Measurements from ENCODE around the gene STOML1. TPM values are rescaled to one million over a fixed set of nuclear protein-coding genes. Genes with fewer than 3 reads are reported as not detected.

STOML1 gene
- total RNA-seq, 1 donor from 2014 or later: 10.6 TPM

DNA sequence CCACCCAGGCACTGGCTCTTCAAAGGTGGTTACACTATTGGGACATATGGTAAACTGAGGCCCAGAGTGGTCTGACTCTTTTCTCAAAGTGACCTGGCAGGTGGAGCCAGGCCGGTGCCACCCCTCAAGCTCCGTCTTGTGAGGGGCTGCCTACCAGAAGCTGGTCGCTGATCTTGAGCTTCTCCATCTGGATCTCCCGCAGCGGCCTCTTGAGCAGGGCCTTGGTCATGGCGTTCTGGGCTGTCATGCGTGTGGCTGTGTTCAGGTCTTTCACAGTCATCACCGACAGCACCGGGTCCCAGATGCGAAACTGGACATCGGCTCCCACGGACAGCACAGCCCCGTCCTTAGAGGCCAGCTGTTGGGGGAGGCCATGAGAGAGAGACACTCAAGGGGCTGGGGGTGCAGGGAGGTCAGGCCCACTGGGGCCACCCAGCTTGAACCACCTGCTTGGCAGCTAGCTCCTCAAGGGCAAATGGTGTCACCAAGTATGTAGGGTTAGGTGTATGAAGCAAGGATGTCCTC is 3.6 kb downstream of the STOML1 start:
- no peaks in the 10 kb centered on the region for H3K27me3 Mint-ChIP-seq
- peaks cover 58% of the 10 kb centered on the region for H3K4me1 Mint-ChIP-seq
- peaks cover 12% of the 10 kb centered on the region for H3K36me3 Mint-ChIP-seq (ENCODE audit: low read depth)
- H3K4me3 Mint-ChIP-seq: no peak overlapping the region
- intact Hi-C loops (cut with micrococcal nuclease): no loop called here
- DNase-seq: no peak
- no peak overlapping the region for H3K27ac Mint-ChIP-seq
- H3K9me3 Mint-ChIP-seq: no peaks in the 10 kb centered on the region

DNA sequence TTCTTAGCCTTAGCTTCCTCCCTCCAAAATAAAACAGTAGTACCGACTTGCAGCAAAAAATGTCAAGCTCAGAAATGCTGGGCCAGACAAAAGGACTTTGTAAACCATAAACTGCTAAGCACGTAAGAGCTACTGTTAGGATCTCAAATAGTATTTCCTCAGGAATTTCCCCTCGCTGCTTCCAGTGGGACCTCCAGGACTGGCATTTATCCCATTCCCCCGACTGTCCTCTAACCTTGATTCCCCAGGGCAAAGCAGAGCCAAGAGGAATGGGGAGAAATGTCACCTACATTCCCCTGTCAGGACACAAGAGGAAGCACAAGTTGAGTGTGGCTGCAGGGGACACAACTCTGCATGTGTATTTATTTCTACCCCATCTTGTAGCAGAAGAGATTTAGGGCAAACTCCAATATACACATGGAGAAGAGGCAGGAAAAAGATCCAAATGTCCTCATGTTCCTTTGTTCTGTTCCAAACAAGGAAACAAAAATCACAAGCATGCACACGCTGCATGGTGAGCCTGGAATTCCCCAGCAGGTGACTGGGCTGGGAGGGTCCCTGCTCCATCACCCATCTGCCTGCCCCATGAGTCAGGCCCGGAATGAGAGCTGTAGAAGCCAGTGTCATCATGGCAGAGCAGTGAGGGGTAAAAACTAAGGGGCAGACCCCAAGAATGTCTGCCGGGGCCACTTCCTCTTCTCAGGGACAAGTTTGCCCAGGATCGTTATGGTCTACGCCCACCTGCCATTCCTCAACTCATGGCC is 4.2 kb downstream of the STOML1 start:
- intact Hi-C loops (cut with micrococcal nuclease): no loop called here
- Mint-ChIP-seq H3K4me3 (no peak overlapping the region), H3K27ac (no peak overlapping the region), H3K4me1 (peaks cover 57% of the 10 kb centered on the region), H3K27me3 (no peaks in the 10 kb centered on the region), H3K36me3 (ENCODE audit: low read depth) (peaks cover 12% of the 10 kb centered on the region), H3K9me3 (no peaks in the 10 kb centered on the region)
- DNase-seq: no peak

DNA sequence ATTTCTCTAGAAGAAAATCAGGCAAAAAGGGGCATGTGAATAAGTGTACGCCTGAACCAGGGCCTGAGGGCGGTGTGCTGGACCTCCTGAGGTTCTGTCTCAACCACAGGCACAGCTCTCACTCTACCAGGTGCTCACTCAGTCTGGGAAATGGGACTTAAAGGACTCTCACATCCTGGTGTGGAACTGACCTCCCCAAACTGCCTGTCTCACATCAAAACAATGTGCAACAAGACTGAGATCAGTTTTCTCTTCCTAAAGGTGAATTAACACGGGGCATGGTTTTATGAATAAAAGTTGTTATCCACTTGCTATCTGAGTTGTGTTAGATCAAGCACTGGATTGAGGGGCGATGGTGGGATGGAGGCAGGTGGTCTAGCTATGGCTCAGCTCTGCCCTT is 4.8 kb downstream of the STOML1 start:
- Mint-ChIP-seq H3K27ac (no peak overlapping the region), H3K36me3 (ENCODE audit: low read depth) (peaks cover 12% of the 10 kb centered on the region), H3K9me3 (no peaks in the 10 kb centered on the region), H3K4me3 (no peak overlapping the region), H3K27me3 (no peaks in the 10 kb centered on the region), H3K4me1 (peaks cover 56% of the 10 kb centered on the region)
- intact Hi-C loops (cut with micrococcal nuclease): no loop called here
- DNase-seq: no peak

DNA sequence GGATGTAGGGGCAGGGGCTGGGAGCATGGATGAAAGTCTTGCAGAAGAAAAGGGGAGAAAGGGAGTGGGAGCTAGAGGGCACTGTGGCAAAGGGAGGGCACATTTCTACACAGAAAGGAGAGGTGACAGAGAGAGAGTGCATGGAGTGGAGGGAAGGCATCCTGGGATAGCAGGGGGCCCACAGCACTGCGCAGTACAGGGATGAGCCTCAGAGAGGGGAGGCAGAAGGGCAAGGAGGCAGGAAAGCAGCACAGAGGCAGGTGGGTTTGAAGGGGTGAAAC is 5.4 kb downstream of the STOML1 start:
- intact Hi-C loops (cut with micrococcal nuclease): no loop called here
- peaks cover 61% of the 10 kb centered on the region for H3K4me1 Mint-ChIP-seq
- peaks cover 12% of the 10 kb centered on the region for H3K36me3 Mint-ChIP-seq (ENCODE audit: low read depth)
- no peak overlapping the region for H3K4me3 Mint-ChIP-seq
- no peaks in the 10 kb centered on the region for H3K27me3 Mint-ChIP-seq
- H3K27ac Mint-ChIP-seq: peak overlapping the region; percentile 5
- no peaks in the 10 kb centered on the region for H3K9me3 Mint-ChIP-seq
- DNase-seq: no peak

DNA sequence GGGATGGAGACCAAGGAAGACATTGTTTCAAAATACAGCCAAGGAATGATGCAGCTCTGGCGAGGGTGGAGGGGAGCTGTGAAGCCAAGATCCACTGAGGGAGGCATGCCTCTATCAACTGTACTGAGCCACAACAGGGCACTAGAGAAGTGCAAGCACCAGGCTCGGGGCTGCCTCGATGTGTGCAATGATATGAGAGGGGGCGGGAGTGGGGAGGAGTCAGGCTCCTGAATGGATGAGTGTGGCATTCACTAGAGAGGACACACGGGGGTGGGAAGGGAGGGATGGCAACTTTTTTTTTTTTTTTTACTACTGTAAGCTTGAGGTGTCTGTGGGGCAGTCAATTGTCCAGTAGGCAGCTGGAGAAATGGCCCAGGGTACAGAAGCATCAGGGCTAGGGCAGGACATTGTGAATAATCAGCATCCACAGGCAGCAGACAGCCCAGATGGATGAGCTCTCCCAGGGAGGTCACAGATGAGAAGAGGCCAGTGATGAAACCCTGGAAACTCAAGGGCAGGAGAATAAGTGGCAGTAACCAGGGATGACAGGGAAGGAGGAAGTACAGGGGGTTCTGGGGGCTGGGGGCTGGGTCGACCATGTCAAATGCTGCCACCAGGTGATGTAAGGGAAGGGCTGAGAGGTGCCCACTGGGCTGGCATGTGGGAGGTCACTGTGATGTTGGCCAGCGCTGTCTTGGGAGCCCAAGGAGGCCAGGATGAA is 5.9 kb downstream of the STOML1 start:
- peaks cover 63% of the 10 kb centered on the region for H3K4me1 Mint-ChIP-seq
- intact Hi-C loops (cut with micrococcal nuclease): no loop called here
- H3K9me3 Mint-ChIP-seq: no peaks in the 10 kb centered on the region
- H3K27ac Mint-ChIP-seq: peak overlapping the region; percentile 18
- H3K4me3 Mint-ChIP-seq: no peak overlapping the region
- DNase-seq: no peak
- H3K36me3 Mint-ChIP-seq (ENCODE audit: low read depth): peaks cover 12% of the 10 kb centered on the region
- H3K27me3 Mint-ChIP-seq: no peaks in the 10 kb centered on the region

DNA sequence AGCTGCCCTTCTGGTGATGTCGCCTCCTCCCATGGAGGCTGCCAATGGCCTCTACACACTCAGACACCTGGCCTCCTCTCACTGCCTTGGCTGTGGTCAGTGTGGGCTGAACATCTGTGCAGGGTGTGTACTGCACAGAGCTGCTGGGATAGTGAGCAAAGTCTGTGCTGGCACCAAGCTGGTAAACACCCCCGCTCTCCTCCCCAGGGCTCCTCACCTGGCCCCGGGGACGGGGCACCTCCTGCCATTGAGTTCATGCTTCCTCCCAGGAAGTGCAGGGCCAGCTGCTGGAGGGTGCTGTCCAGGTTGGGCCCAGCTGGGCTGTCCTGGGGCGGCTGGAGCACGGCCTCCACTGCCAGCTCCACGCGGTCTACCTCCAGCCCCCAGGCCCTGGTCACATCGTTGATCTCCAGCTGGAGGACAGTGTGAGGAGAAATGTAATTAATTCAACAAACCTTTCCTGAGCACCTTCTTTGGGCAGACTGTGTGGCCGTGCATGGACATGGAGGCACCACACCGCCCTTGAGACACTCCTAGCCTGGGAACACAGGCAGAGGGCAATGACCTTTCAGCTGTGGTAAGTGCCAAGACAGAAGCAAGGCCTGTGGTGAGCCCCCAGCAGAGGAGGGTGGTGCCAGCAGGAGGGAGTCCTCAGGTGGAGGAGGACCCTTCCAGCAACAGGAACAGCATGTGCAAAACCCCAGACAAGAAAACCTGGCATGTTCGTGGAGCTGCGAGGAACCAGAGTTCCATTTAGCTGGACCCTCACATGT is 6.8 kb downstream of the STOML1 start:
- no peaks in the 10 kb centered on the region for H3K27me3 Mint-ChIP-seq
- peaks cover 10% of the 10 kb centered on the region for H3K36me3 Mint-ChIP-seq (ENCODE audit: low read depth)
- H3K4me1 Mint-ChIP-seq: peaks cover 63% of the 10 kb centered on the region
- peak overlapping the region; percentile 82 for H3K27ac Mint-ChIP-seq
- DNase-seq: no peak
- no peaks in the 10 kb centered on the region for H3K9me3 Mint-ChIP-seq
- intact Hi-C loops (cut with micrococcal nuclease): no loop called here
- no peak overlapping the region for H3K4me3 Mint-ChIP-seq

DNA sequence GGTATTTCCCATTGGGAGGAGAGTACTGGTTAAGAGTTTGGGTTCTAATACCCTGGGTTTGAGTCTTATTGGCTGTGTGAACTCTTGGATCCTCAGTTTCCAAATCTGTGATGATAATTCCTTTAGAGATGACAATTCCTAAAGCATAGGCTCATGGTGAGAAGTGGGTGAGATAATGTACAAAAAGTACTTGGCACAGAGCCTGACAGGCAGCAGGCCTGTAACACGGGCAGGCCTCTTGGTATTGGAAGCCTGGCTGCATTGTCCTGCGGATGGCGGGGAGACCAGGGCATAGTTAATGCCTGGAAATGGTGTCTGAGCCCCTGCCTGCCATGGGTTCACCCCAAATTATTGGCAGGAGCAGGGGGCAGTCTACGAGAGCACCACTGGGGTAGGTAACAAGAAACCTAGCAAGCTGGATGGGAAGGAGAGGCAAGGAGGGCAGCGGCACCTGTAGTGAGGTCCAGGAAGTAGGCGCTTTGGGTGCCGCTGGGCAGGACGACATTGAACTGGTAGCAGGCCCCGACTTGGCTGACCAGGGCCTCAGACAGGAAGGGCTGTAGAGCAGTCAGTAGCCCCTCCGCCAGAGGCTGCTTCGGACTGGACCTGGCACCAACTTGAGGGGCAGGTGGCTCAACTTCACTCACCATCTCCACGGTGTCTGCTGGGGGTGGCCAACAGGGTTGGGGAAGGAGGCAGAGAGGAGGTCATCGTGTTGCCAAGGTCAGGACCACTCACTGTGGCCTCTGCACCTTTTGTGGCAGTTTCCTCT is 7.7 kb downstream of the STOML1 start:
- H3K4me1 Mint-ChIP-seq: peaks cover 60% of the 10 kb centered on the region
- intact Hi-C loops (cut with micrococcal nuclease): no loop called here
- H3K9me3 Mint-ChIP-seq: no peaks in the 10 kb centered on the region
- no peaks in the 10 kb centered on the region for H3K27me3 Mint-ChIP-seq
- H3K27ac Mint-ChIP-seq: peak overlapping the region; percentile 82
- peaks cover 10% of the 10 kb centered on the region for H3K36me3 Mint-ChIP-seq (ENCODE audit: low read depth)
- H3K4me3 Mint-ChIP-seq: no peak overlapping the region
- no peak for DNase-seq

DNA sequence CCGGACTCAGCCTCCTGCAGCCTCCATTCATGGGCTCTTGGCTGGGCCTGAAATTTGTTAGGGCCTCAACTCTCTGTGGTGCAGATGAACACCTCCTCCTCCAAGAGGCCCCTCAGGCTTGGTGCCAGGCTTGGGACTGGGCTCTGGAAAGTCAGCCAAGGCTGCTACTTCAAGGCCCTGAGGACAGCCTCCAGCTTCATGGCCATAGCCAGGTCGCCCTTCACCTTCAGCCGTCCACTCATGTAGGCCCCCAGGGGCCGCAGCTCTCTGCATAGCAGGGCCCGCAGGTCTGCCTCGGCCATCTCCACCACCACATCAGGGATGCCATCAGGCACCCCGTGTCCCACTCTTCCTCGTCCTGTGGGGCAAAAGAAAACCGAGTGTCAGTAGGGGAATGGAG is 8.3 kb downstream of the STOML1 start:
- no peak for DNase-seq
- Mint-ChIP-seq H3K4me1 (peaks cover 59% of the 10 kb centered on the region), H3K36me3 (ENCODE audit: low read depth) (peaks cover 10% of the 10 kb centered on the region), H3K27me3 (no peaks in the 10 kb centered on the region), H3K9me3 (no peaks in the 10 kb centered on the region), H3K27ac (peak overlapping the region; percentile 82), H3K4me3 (no peak overlapping the region)
- intact Hi-C loops (cut with micrococcal nuclease): no loop called here

DNA sequence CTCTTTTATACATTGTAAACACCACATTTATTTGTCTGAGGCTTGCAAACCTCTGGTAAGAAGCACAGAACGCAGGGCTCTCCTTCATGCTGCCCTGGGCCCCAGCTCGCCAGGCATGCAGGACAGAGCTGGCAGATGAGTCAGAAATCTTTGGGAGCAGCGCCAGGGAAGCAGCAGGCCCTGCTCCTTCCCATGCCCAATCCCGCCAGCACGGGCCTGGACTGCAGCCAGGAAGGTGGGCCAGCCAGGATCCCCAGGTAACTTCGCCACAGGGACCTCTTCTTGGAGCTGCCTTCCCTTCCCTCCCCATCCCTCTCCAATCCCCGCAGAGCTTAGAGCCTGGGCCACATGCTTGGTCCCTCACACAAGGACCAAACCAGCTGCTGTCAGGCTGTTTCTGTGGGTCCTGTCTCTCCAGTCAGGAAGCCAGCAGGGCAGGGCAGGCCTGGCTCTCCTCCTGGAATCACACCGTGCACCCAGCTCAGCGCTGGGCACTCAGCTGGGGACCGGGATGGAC is 8.8 kb downstream of the STOML1 start:
- Mint-ChIP-seq H3K4me3 (no peak overlapping the region), H3K27ac (peak overlapping the region; percentile 83), H3K4me1 (peaks cover 59% of the 10 kb centered on the region), H3K27me3 (peaks cover 1% of the 10 kb centered on the region), H3K36me3 (ENCODE audit: low read depth) (peaks cover 10% of the 10 kb centered on the region), H3K9me3 (no peaks in the 10 kb centered on the region)
- intact Hi-C loops (cut with micrococcal nuclease): no loop called here
- DNase-seq: no peak

DNA sequence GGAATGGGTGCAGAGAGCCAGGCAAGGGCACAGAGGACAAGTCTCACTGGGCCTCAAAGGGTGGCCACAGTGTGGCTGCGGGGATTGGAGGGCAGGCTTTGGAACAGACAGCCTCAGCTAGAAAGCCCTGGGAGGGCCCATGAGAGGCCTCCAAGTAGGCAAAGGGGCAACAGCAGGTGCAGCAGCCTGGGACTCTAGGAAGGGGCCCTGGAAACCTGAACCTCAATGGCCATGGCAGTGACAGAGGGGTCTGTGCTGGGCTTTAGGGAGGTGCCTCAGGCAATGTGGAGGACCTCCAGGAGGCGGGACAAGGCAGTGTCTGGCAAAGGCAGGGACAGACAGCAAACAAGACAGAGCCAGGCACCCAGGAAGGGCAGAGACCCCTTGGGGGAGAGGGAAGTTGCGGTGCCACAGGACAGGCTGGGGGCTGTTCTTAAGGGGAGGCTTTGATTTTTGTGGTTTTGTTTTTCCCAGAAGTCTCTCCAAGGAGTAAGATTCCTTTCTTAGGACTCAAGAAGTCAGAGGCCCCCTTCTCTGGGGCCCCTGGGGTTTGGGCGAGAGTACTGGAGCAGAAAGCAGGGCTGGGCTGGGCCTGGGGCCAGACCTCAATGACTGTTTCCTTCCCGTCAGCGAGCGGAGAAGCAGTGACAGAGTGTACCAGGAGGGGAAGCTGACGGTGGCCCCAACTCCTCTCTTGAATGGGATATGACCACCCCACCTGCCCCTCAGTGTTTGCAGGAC is 9.7 kb downstream of the STOML1 start:
- Mint-ChIP-seq H3K9me3 (no peaks in the 10 kb centered on the region), H3K27ac (peak overlapping the region; percentile 83), H3K4me1 (peaks cover 54% of the 10 kb centered on the region), H3K4me3 (peak overlapping the region; percentile 71), H3K27me3 (peaks cover 1% of the 10 kb centered on the region), H3K36me3 (ENCODE audit: low read depth) (peaks cover 10% of the 10 kb centered on the region)
- DNase-seq: peak; percentile 78
- intact Hi-C loops (cut with micrococcal nuclease): loop anchor here (1.0 kb wide), 1 partner anchor 10 kb away; the partner anchor contains the start of gene STOML1

DNA sequence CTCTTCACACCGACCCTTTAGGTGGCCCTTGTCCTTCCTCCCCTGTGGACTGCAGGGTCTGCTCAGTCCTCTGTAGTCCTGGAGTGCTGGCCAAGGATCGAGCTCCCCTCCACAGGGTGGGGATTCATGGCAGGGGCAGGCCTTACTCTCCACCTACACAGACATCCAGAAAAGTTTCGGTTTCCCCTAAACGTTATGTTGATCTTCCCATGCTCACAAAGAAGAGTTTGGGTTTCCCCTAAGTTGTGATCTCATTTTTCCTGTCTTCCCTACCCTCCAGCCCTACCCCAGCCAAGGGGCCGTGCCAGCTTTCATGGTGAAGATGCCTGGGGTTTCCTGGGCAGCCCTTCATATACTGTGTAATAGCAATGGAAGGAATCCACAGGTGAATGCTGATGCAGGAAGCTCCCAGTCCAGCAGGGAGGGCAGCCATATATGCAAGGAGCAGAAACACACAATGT is 10.3 kb downstream of the STOML1 start:
- Mint-ChIP-seq H3K27ac (peak overlapping the region; percentile 83), H3K36me3 (ENCODE audit: low read depth) (peaks cover 8% of the 10 kb centered on the region), H3K4me1 (peaks cover 52% of the 10 kb centered on the region), H3K9me3 (no peaks in the 10 kb centered on the region), H3K27me3 (peaks cover 1% of the 10 kb centered on the region), H3K4me3 (peak overlapping the region; percentile 71)
- intact Hi-C loops (cut with micrococcal nuclease): loop anchor here (1.0 to 2.0 kb wide), 2 partner anchors 11 to 25 kb away; partner anchors contain the start of gene STOML1
- DNase-seq: peak; percentile 72

DNA sequence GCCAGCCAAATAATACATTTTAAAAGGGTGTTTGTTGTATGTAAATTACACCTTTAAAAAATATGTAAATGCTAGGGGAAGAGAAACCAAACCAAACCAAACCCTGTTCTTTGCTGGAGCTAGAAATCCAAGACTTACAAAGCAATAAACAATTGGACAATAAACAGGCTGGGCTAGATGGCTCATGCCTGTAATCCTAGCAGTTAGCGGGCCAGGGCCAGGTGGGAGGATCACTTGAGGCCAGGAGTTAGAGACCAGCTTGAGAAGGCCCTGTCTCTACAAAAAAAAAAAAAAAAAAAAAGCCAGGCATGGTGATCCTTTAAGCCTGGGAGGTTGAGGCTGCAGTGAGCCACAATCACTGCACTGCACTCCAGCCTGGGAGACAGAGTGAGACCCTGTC is 12.5 kb downstream of the STOML1 start:
- H3K9me3 Mint-ChIP-seq: peaks cover under 1% of the 10 kb centered on the region
- DNase-seq: no peak
- peaks cover 5% of the 10 kb centered on the region for H3K27me3 Mint-ChIP-seq
- intact Hi-C loops (cut with micrococcal nuclease): loop anchor here (2.0 kb wide), 1 partner anchor 27 kb away; no protein-coding TSS in a partner anchor
- peaks cover 6% of the 10 kb centered on the region for H3K36me3 Mint-ChIP-seq (ENCODE audit: low read depth)
- no peak overlapping the region for H3K27ac Mint-ChIP-seq
- H3K4me3 Mint-ChIP-seq: no peak overlapping the region
- peaks cover 50% of the 10 kb centered on the region for H3K4me1 Mint-ChIP-seq

All from activated CD4-positive, alpha-beta T cell treated with anti-CD3 and anti-CD28 coated beads, Interleukin-2, amount 10 ng/mL, durations not matched to agents 24 days and 14 days (primary cell).